Osteoblast (primary cell): ENCODE results near the gene AGPAT4. TPM values are rescaled to one million over a fixed set of nuclear protein-coding genes. Genes with fewer than 3 reads are reported as not detected.

Experiments
- DNase-seq: peaks from one replicate; pipeline ENCODE4 v3.0.0; 2011; ENCODE audit warnings: low spot score, mixed read lengths; ENCODE audit not compliant: insufficient read length; ENCODE audit errors: missing footprints
- H2AFZ ChIP-seq: 2 replicates; pipeline ENCODE4 v1.6.0; 2011; ENCODE audit warnings: mild to moderate bottlenecking, low read length
- H3K27ac ChIP-seq: 2 replicates; pipeline ENCODE4 v1.5.1; 2011; ENCODE audit warnings: mild to moderate bottlenecking, low read depth, low read length, moderate library complexity
- H3K27me3 ChIP-seq: 2 replicates; pipeline ENCODE4 v1.6.0; 2012; ENCODE audit warnings: mild to moderate bottlenecking, control low read depth, inconsistent platforms, low read length, moderate library complexity; ENCODE audit not compliant: insufficient read depth
- H3K36me3 ChIP-seq: 2 replicates; pipeline ENCODE4 v1.5.1; 2011; ENCODE audit warnings: mild to moderate bottlenecking, low read length, control low read depth, moderate library complexity; ENCODE audit not compliant: insufficient read depth
- H3K4me1 ChIP-seq: 2 replicates; pipeline ENCODE4 v1.5.1; 2011; ENCODE audit warnings: mild to moderate bottlenecking, low read length, control low read depth, moderate library complexity; ENCODE audit not compliant: insufficient read depth
- H3K4me2 ChIP-seq: 2 replicates; pipeline ENCODE4 v1.6.0; 2011; ENCODE audit warnings: mild to moderate bottlenecking, low read length; ENCODE audit not compliant: insufficient read depth
- H3K4me3 ChIP-seq: fragments of 200-600 bp; sonication (generic); 3 replicates; pipeline ENCODE4 v1.5.1; 2012; ENCODE audit warnings: mild to moderate bottlenecking, low read length, inconsistent platforms; ENCODE audit not compliant: insufficient read depth
- H3K79me2 ChIP-seq: 2 replicates; pipeline ENCODE4 v1.6.0; 2012; ENCODE audit warnings: mild to moderate bottlenecking, low read length, control low read depth, inconsistent platforms; ENCODE audit not compliant: insufficient read depth
- H3K9me3 ChIP-seq: 2 replicates; pipeline ENCODE4 v1.5.1; 2011; ENCODE audit warnings: low read depth, low read length, control low read depth
- H4K20me1 ChIP-seq: 2 replicates; pipeline ENCODE4 v1.6.0; 2012; ENCODE audit warnings: mild to moderate bottlenecking, low read length, control low read depth; ENCODE audit not compliant: insufficient read depth
- total RNA-seq: library from RNA; depleted of rRNA; stranded (reverse); fragments of >200 nt; gene quantifications from 2 replicates; pipeline ENCODE4 v1.2.3, GENCODE V29; 2012
- TF ChIP-seq, protein P1 (sequence below): IDR thresholded peaks from 2 replicates; pipeline ENCODE4 v1.5.1; 2011; ENCODE audit warnings: mild to moderate bottlenecking, low read depth, low read length, moderate library complexity; ENCODE audit errors: extremely low read depth

Gene AGPAT4
- total RNA-seq, 1 donor = 13.8 TPM

DNA sequence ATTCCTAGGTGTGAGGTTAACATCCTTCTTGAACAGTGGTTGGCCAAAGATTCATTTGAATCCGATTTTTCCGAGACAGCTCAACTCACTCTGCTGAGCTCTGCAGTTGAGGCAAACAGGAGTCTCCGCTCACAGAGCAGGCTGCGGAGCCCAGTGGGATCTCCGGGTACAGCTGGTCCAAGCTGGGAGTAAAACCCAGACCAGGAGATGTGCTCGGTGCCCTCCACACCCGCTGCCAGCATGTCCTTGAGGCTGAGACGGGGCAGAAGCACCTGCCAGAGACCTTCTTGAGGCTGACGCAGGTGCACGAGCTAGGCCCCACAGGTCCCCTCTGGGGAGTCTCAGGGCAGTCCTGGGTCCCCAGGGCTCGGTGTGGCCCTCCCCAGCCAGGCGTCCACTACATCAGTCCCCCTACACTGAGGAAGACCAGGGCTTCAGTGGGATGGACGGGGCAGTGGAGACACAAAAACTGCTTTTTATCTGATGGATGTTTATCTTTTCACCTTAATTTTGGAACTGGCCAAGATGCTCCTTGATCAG is 119.0 kb downstream of the AGPAT4 start:
- TF ChIP-seq, protein P1, sequence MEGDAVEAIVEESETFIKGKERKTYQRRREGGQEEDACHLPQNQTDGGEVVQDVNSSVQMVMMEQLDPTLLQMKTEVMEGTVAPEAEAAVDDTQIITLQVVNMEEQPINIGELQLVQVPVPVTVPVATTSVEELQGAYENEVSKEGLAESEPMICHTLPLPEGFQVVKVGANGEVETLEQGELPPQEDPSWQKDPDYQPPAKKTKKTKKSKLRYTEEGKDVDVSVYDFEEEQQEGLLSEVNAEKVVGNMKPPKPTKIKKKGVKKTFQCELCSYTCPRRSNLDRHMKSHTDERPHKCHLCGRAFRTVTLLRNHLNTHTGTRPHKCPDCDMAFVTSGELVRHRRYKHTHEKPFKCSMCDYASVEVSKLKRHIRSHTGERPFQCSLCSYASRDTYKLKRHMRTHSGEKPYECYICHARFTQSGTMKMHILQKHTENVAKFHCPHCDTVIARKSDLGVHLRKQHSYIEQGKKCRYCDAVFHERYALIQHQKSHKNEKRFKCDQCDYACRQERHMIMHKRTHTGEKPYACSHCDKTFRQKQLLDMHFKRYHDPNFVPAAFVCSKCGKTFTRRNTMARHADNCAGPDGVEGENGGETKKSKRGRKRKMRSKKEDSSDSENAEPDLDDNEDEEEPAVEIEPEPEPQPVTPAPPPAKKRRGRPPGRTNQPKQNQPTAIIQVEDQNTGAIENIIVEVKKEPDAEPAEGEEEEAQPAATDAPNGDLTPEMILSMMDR = no peak
- H2AFZ ChIP-seq = no peak overlapping the region
- H3K27me3 ChIP-seq = no peaks in the 10 kb centered on the region
- H3K27ac ChIP-seq = no peak overlapping the region
- no peaks in the 10 kb centered on the region for H3K79me2 ChIP-seq
- no peak overlapping the region for H3K4me2 ChIP-seq
- H4K20me1 ChIP-seq = no peaks in the 10 kb centered on the region
- no peaks in the 10 kb centered on the region for H3K4me1 ChIP-seq
- no peaks in the 10 kb centered on the region for H3K9me3 ChIP-seq
- H3K4me3 ChIP-seq = no peak overlapping the region
- peaks cover 6% of the 10 kb centered on the region for H3K36me3 ChIP-seq
- DNase-seq = no peak

DNA sequence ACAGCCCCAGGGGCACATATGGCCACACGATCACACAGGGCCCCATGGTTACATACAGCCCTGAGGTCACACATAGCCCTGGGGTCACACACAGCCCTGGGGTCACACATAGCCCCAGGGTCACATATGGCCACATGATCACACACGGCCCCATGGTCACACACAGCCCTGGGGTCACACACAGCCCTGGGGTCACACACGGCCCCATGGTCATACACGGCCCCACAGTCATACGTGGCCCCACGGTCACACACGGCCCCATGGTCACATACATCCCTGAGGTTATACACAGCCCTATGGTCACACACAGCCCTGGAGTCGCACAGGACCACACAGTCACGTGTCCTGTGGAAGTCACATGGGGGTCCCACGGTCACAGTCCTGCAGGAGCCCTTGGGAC is 120.1 kb downstream of the AGPAT4 start:
- TF ChIP-seq, protein P1 = no peak
- H3K4me1 ChIP-seq = no peaks in the 10 kb centered on the region
- no peak overlapping the region for H3K4me2 ChIP-seq
- H3K27me3 ChIP-seq = no peaks in the 10 kb centered on the region
- no peaks in the 10 kb centered on the region for H4K20me1 ChIP-seq
- no peak overlapping the region for H2AFZ ChIP-seq
- H3K27ac ChIP-seq = no peak overlapping the region
- no peak overlapping the region for H3K4me3 ChIP-seq
- H3K36me3 ChIP-seq = peaks cover 10% of the 10 kb centered on the region
- no peaks in the 10 kb centered on the region for H3K79me2 ChIP-seq
- no peaks in the 10 kb centered on the region for H3K9me3 ChIP-seq
- DNase-seq = no peak

GRCh38 chr6:161152907-161153662 is 120.8 kb downstream of the AGPAT4 start:
- H4K20me1 ChIP-seq = no peaks in the 10 kb centered on the region
- H3K4me3 ChIP-seq = no peak overlapping the region
- peaks cover 10% of the 10 kb centered on the region for H3K36me3 ChIP-seq
- TF ChIP-seq, protein P1 = peak; percentile 69
- H3K27me3 ChIP-seq = no peaks in the 10 kb centered on the region
- no peaks in the 10 kb centered on the region for H3K9me3 ChIP-seq
- no peaks in the 10 kb centered on the region for H3K4me1 ChIP-seq
- no peaks in the 10 kb centered on the region for H3K79me2 ChIP-seq
- no peak overlapping the region for H3K27ac ChIP-seq
- no peak for DNase-seq
- H2AFZ ChIP-seq = no peak overlapping the region
- H3K4me2 ChIP-seq = no peak overlapping the region

GRCh38 chr6:161152527-161152862 is 121.4 kb downstream of the AGPAT4 start:
- no peaks in the 10 kb centered on the region for H3K4me1 ChIP-seq
- H3K9me3 ChIP-seq = no peaks in the 10 kb centered on the region
- TF ChIP-seq, protein P1 = no peak
- no peak for DNase-seq
- H3K36me3 ChIP-seq = peaks cover 10% of the 10 kb centered on the region
- H4K20me1 ChIP-seq = no peaks in the 10 kb centered on the region
- no peak overlapping the region for H3K4me3 ChIP-seq
- H3K4me2 ChIP-seq = no peak overlapping the region
- H2AFZ ChIP-seq = no peak overlapping the region
- H3K27me3 ChIP-seq = no peaks in the 10 kb centered on the region
- no peaks in the 10 kb centered on the region for H3K79me2 ChIP-seq
- no peak overlapping the region for H3K27ac ChIP-seq
